H1 (cell line): ENCODE measurements around the gene DTX3. TPM values are rescaled to one million over a fixed set of nuclear protein-coding genes. Genes with fewer than 3 reads are reported as not detected.

Experiments used
- CTCF ChIA-PET: fragments of 300-600 bp; sonication (Branson Sonifier 250); formaldehyde crosslinking; loops from one replicate; lab custom pipeline; 2021; ENCODE audit not compliant: partially characterized antibody; lab: Charles Lee
- POLR2A ChIA-PET: fragments of 300-600 bp; sonication (Branson Sonifier 250); formaldehyde crosslinking; loops from one replicate; lab custom pipeline; 2021; ENCODE audit warnings: inconsistent platforms; ENCODE audit not compliant: partially characterized antibody; lab: Charles Lee
- DNase-seq, 2 experiments: peaks; one replicate each; pipeline versions ENCODE4 v3.0.0 to v3.0.0-alpha.2; 2010 to 2022; ENCODE audit warnings: low spot score in 2 of 2, low read depth in 1 of 2, mixed read lengths in 1 of 2
- FAIRE-seq: peaks from 2 replicates; lab custom pipeline; 2011; peaks lifted over from hg19 to GRCh38; lab: Jason Lieb, UNC
- H2AFZ ChIP-seq: 2 replicates; pipeline ENCODE4 v1.8.1; 2012; ENCODE audit warnings: low read length, inconsistent platforms
- H2AK5ac ChIP-seq: 2 replicates; pipeline ENCODE4 v1.6.1; 2013; ENCODE audit warnings: low read depth, low read length
- H2BK120ac ChIP-seq: replicated peaks from 2 replicates; pipeline ENCODE3; 2013; ENCODE audit warnings: low read depth, low read length, inconsistent platforms
- H2BK12ac ChIP-seq: 2 replicates; pipeline ENCODE4 v1.6.1; 2013; ENCODE audit warnings: low read depth, low read length
- H2BK15ac ChIP-seq: 2 replicates; pipeline ENCODE4 v1.6.1; 2013; ENCODE audit warnings: low read length
- H2BK20ac ChIP-seq: 2 replicates; pipeline ENCODE4 v1.6.1; 2013; ENCODE audit warnings: low read length
- H2BK5ac ChIP-seq: 2 replicates; pipeline ENCODE4 v1.6.1; 2013; ENCODE audit warnings: low read depth, low read length
- H3K14ac ChIP-seq: 2 replicates; pipeline ENCODE4 v1.6.1; 2013; ENCODE audit warnings: inconsistent platforms; ENCODE audit not compliant: insufficient read length
- H3K18ac ChIP-seq: 2 replicates; pipeline ENCODE4 v1.6.1; 2013; ENCODE audit warnings: low read length; ENCODE audit errors: extremely low read depth
- H3K23ac ChIP-seq: 2 replicates; pipeline ENCODE4 v1.6.1; 2013; ENCODE audit warnings: inconsistent platforms; ENCODE audit not compliant: insufficient read length
- H3K23me2 ChIP-seq: 2 replicates; pipeline ENCODE4 v1.6.1; 2013; ENCODE audit warnings: low read depth, low read length
- H3K27ac ChIP-seq: 2 replicates; pipeline ENCODE4 v1.6.1; 2011; ENCODE audit warnings: low read depth, low read length, inconsistent platforms
- H3K27me3 ChIP-seq, 4 experiments: replicated peaks in 1 of 4; 1 replicate in 1 of 4; 2 replicates in 3 of 4; pipeline versions ENCODE4 v1.6.1 to v1.8.1; 2011 to 2013; ENCODE audit warnings: low read length in 3 of 4, mild to moderate bottlenecking in 3 of 4, inconsistent platforms in 2 of 4, mixed read lengths in 2 of 4, moderate library complexity in 1 of 4; ENCODE audit not compliant: control insufficient read depth in 3 of 4, insufficient read depth in 3 of 4; ENCODE audit errors: extremely low read depth in 1 of 4
- H3K36me3 ChIP-seq, 4 experiments: 2 replicates each; pipeline versions ENCODE4 v1.6.1 to v1.8.1; 2011 to 2013; ENCODE audit warnings: mild to moderate bottlenecking in 4 of 4, low read length in 3 of 4, moderate library complexity in 2 of 4, control low read depth in 1 of 4, inconsistent platforms in 1 of 4; ENCODE audit not compliant: insufficient read depth in 4 of 4, control insufficient read depth in 2 of 4
- H3K4ac ChIP-seq: replicated peaks from 2 replicates; pipeline ENCODE3; 2013; ENCODE audit warnings: low read length, low read depth, mixed read lengths, inconsistent platforms; ENCODE audit not compliant: insufficient read length
- H3K4me1 ChIP-seq, 4 experiments: replicated peaks in 1 of 4; 1 replicate in 1 of 4; 2 replicates in 3 of 4; pipeline versions ENCODE4 v1.6.1 to v1.8.1; 2011 to 2013; ENCODE audit warnings: low read length in 3 of 4, inconsistent platforms in 2 of 4, mixed read lengths in 1 of 4; ENCODE audit not compliant: insufficient read depth in 4 of 4, control insufficient read depth in 3 of 4
- H3K4me2 ChIP-seq, 2 experiments: 2 replicates each; pipeline versions ENCODE4 v1.6.1 to v1.8.1; 2011 to 2013; ENCODE audit warnings: low read depth in 2 of 2, low read length in 2 of 2, control low read depth in 1 of 2, inconsistent platforms in 1 of 2, mild to moderate bottlenecking in 1 of 2; ENCODE audit not compliant: insufficient read depth in 1 of 2
- H3K4me3 ChIP-seq, 4 experiments: fragments of 200-600, 300-600 bp in 1 of 4; sonication (generic), shearing (Covaris generic), sonication (Bioruptor Twin) in 1 of 4; 2 replicates each; pipeline versions ENCODE4 v1.5.1 to v1.8.1; 2011 to 2016; ENCODE audit warnings: low read length in 4 of 4, low read depth in 3 of 4, control low read depth in 2 of 4, inconsistent platforms in 2 of 4, mild to moderate bottlenecking in 2 of 4, mixed read lengths in 1 of 4, moderate library complexity in 1 of 4; ENCODE audit not compliant: insufficient read depth in 2 of 4; ENCODE audit errors: extremely low read depth in 1 of 4
- H3K56ac ChIP-seq: replicated peaks from 2 replicates; pipeline ENCODE3; 2013; ENCODE audit warnings: low read depth, mild to moderate bottlenecking, mixed read lengths, low read length, inconsistent platforms; ENCODE audit not compliant: insufficient read length
- H3K79me1 ChIP-seq: 2 replicates; pipeline ENCODE4 v1.6.1; 2013; ENCODE audit warnings: low read depth, low read length, control low read depth
- H3K79me2 ChIP-seq, 2 experiments: 2 replicates each; pipeline versions ENCODE4 v1.6.1 to v1.8.1; 2012 to 2013; ENCODE audit warnings: low read length in 2 of 2, mild to moderate bottlenecking in 2 of 2, inconsistent platforms in 1 of 2; ENCODE audit not compliant: insufficient read depth in 2 of 2, control insufficient read depth in 1 of 2
- H3K9ac ChIP-seq, 4 experiments: replicated peaks in 1 of 4; 1 replicate in 1 of 4; 2 replicates in 3 of 4; pipeline versions ENCODE4 v1.6.1 to v1.8.1; 2011 to 2013; ENCODE audit warnings: low read depth in 3 of 4, low read length in 3 of 4, control low read depth in 2 of 4, mild to moderate bottlenecking in 2 of 4, moderate library complexity in 2 of 4, inconsistent platforms in 1 of 4; ENCODE audit errors: extremely low read depth in 1 of 4
- H3K9me3 ChIP-seq, 2 experiments: 2 replicates each; pipeline versions ENCODE4 v1.6.1 to v1.8.1; 2012 to 2013; ENCODE audit warnings: mild to moderate bottlenecking in 2 of 2, moderate library complexity in 2 of 2, control low read depth in 1 of 2, inconsistent platforms in 1 of 2, low read depth in 1 of 2, low read length in 1 of 2, mixed read lengths in 1 of 2; ENCODE audit not compliant: insufficient read depth in 2 of 2
- H4K20me1 ChIP-seq, 2 experiments: replicated peaks in 1 of 2; 2 replicates each; pipeline versions ENCODE3 to v1.8.1; 2011 to 2013; ENCODE audit warnings: inconsistent platforms in 2 of 2, low read length in 2 of 2, mild to moderate bottlenecking in 1 of 2; ENCODE audit not compliant: insufficient read depth in 2 of 2, control insufficient read depth in 1 of 2
- H4K5ac ChIP-seq: 2 replicates; pipeline ENCODE4 v1.6.1; 2013; ENCODE audit warnings: low read length, low read depth, mixed read lengths, inconsistent platforms; ENCODE audit not compliant: insufficient read length
- H4K8ac ChIP-seq: 2 replicates; pipeline ENCODE4 v1.8.0; 2013; ENCODE audit warnings: mild to moderate bottlenecking, moderate library complexity, low read length, inconsistent platforms; ENCODE audit not compliant: insufficient read depth; ENCODE audit errors: extremely low read depth
- H4K91ac ChIP-seq: replicated peaks from 2 replicates; pipeline ENCODE3; 2013; ENCODE audit warnings: low read length, mixed read lengths, inconsistent platforms; ENCODE audit not compliant: insufficient read length
- CEBPB ChIP-seq: IDR thresholded peaks from 2 replicates; pipeline ENCODE4 v1.6.1; 2012; ENCODE audit warnings: low read depth, low read length
- HDAC2 ChIP-seq, 2 experiments: fragments of 300-600 bp in 1 of 2; sonication (generic) in 1 of 2; IDR thresholded peaks; 2 replicates each; pipeline ENCODE4 v1.6.1; 2011 to 2012; ENCODE audit warnings: low read depth in 2 of 2, low read length in 2 of 2, mild to moderate bottlenecking in 2 of 2, moderate library complexity in 2 of 2, borderline replicate concordance in 1 of 2, inconsistent platforms in 1 of 2
- WGBS, 2 experiments: shearing (Covaris generic) in 1 of 2; methylation state at CpG; one replicate each; pipeline versions ENCODE4 v1.1.6 to v1.1.7; 2013 to 2015; ENCODE audit warnings: low lambda C conversion rate in 2 of 2, mixed read lengths in 2 of 2, inconsistent platforms in 1 of 2, low coverage in 1 of 2, missing lambda C conversion rate in 1 of 2; ENCODE audit not compliant: insufficient replicate concordance in 2 of 2, insufficient coverage in 1 of 2, insufficient read length in 1 of 2; ENCODE audit errors: extremely low coverage in 1 of 2, missing lambda C conversion rate in 1 of 2; 5-methylcytosine and 5-hydroxymethylcytosine counted together
- polyA plus RNA-seq, 7 experiments: library from polyadenylated mRNA; depleted of rRNA in 3 of 7; stranded (reverse) in 5 of 7; unstranded in 2 of 7; fragments of >200 nt in 5 of 7; fragments of 200-250 nt in 2 of 7; gene quantifications; 1 replicate in 5 of 7; 2 replicates in 1 of 7; 4 replicates in 1 of 7; pipeline versions ENCODE4 v1.2.1 to v1.2.3, GENCODE V29; 2011 to 2013; ENCODE audit warnings: missing spikeins in 2 of 7, mixed read lengths in 2 of 7
- total RNA-seq: library from RNA; stranded (reverse); fragmentation: NEBNext Ultra II Directional; extraction: Animal tissue kit (Norgen Biotek cat#: 25700); gene quantifications from 2 replicates; pipeline ENCODE4 v1.2.1, GENCODE V29; 2021

Gene DTX3
- total and polyA plus RNA-seq, 2 of the 8 experiments (the other 6 are each of a cell fraction or from before 2014, with no cell fraction given), result 41.8 to 92.5 TPM

- Histone ChIP-seq H2AK5ac (no peak overlapping the region), H2AFZ (no peak overlapping the region), H3K4me3 (no peak overlapping the region), H3K4me2 (no peak overlapping the region), H3K79me2 (no peaks in the 10 kb centered on the region), H3K9ac (no peak overlapping the region), H3K4ac (no peak overlapping the region), H4K5ac (no peak overlapping the region), H4K91ac (no peak overlapping the region), H3K4me1 (peaks cover 2 to 3% (median 3%) of the 10 kb centered on the region in 4 experiments; a peak in 5 of 7 replicates), H4K20me1 (peaks cover 3 to 4% of the 10 kb centered on the region in 2 experiments), H3K79me1 (no peaks in the 10 kb centered on the region), H2BK15ac (no peak overlapping the region), H3K23ac (no peak overlapping the region), H3K56ac (no peak overlapping the region), H2BK20ac (no peak overlapping the region), H3K14ac (no peak overlapping the region), H4K8ac (no peak overlapping the region), H3K18ac (no peak overlapping the region), H3K27ac (no peak overlapping the region), H2BK12ac (no peak overlapping the region), H3K23me2 (peaks cover 6% of the 10 kb centered on the region; the same call in 1 of the 2 replicates), H3K27me3 (no peaks in the 10 kb centered on the region), H3K9me3 (no peaks in the 10 kb centered on the region), H3K36me3 (peaks cover 5 to 21% (median 7%) of the 10 kb centered on the region in 4 experiments; a peak in 7 of 8 replicates), H2BK5ac (no peak overlapping the region), H2BK120ac (no peak overlapping the region)
- CTCF ChIA-PET, result interaction anchor here (5.2 to 7.8 kb wide), 5 partner anchors 15 to 150 kb away, joined by 60 to 201 read pairs (median 88); partner anchors contain the start of genes ARHGEF25 and B4GALNT1
- TF ChIP-seq HDAC2 (IDR thresholded peaks at IDR 0.05; ENCODE audit: borderline replicate concordance in 1 of 2, low read depth in 2 of 2, low read length in 2 of 2) (no peak), CEBPB (no peak)
- FAIRE-seq (no peak), DNase-seq (no peak)
- POLR2A ChIA-PET, result interaction anchor here (0.7 to 1.3 kb wide), 2 partner anchors 12 to 39 kb away, joined by 3 read pairs; no protein-coding TSS in a partner anchor
- WGBS, 2 experiments, result 81% methylated on average over 3 of the region's 3 CpGs; no CpG with 5 or more reads in 1 of the 2 experiments
Observed at GRCh38 chr12:57586128-57586527, 18.5 kb upstream of the DTX3 start.
